Pancreas (tissue), 10 donors: ENCODE measurements around the gene TRPM1. TPM values are rescaled to one million over a fixed set of nuclear protein-coding genes. Genes with fewer than 3 reads are reported as not detected.

ENCODE experiments used
- ATAC-seq, 4 donors: fragments of 200-7000 bp; cut with Tn5 transposase; one replicate each; pipeline versions ENCODE4 v1.8.0 to v1.9.1; 2020; ENCODE audit warnings: mild to moderate bottlenecking in 4 of 4, moderate library complexity in 4 of 4
- DNase-seq, 6 donors: peaks; one replicate each; pipeline ENCODE4 v3.0.0-alpha.2; 2020
- FAIRE-seq: peaks from 2 replicates; lab custom pipeline; 2012; peaks lifted over from hg19 to GRCh38; lab: Jason Lieb, UNC
- H3K27ac ChIP-seq, 4 donors: fragments of 200-600 bp; sonication (generic); 1 replicate in 3 of 4; 2 replicates in 1 of 4; pipeline versions ENCODE4 v1.5.0 to v1.8.0; 2020
- H3K27me3 ChIP-seq, 4 donors: fragments of 200-600 bp; one replicate each; pipeline ENCODE4 v1.8.0; 2021
- H3K36me3 ChIP-seq, 3 donors: fragments of 200-600 bp; sonication (generic) in 1 of 3; one replicate each; pipeline versions ENCODE4 v1.5.0 to v1.8.0; 2020 to 2021
- H3K4me1 ChIP-seq, 3 donors: fragments of 200-600 bp; one replicate each; pipeline ENCODE4 v1.8.0; 2021
- H3K4me3 ChIP-seq, 4 donors: fragments of 200-600 bp; sonication (generic) in 2 of 4; one replicate each; pipeline versions ENCODE4 v1.5.0 to v1.8.0; 2020 to 2021
- H3K9me3 ChIP-seq, 4 donors: fragments of 200-600 bp; one replicate each; pipeline ENCODE4 v1.8.0; 2021
- WGBS, 2 donors: extraction: QIAGEN DNeasy Blood & Tissue Kit; methylation state at CpG; one replicate each; pipeline ENCODE4 v1.1.7; 2013; 5-methylcytosine and 5-hydroxymethylcytosine counted together
- intact Hi-C, 3 donors: fragments of 100-400 bp; cut with DNase I; formaldehyde crosslinking; loops; one replicate each; pipeline versions ENCODE4 v1.11.1 to v1.14.2; 2022
- polyA plus RNA-seq, 2 donors: library from polyadenylated mRNA; stranded (reverse); fragments of 200-250 nt; gene quantifications; one replicate each; pipeline ENCODE4 v1.2.3, GENCODE V29; 2013
- total RNA-seq, 6 donors: library from RNA; stranded (reverse); fragmentation: NEBNext Ultra II Directional in 4 of 6; extraction: Animal tissue kit (Norgen Biotek cat#: 25700) in 4 of 6; gene quantifications; one replicate each; pipeline versions ENCODE4 v1.2.1 to v1.2.4, GENCODE V29; 2021 to 2023
- TF ChIP-seq, protein P1 (sequence below), 4 donors: fragments of 200-600 bp; sonication (generic) in 3 of 4; IDR thresholded peaks; one replicate each; pipeline versions ENCODE4 v1.5.0 to v1.8.0; 2021; ENCODE audit warnings: antibody characterized with exemption in 4 of 4
- donor health status: healthy with polysubstance abuse.
- donor health status: DM: no; HTN: no; CAD: no; lungs with moderate emphysema.
- donor health status: DM: no; HTN: no; CAD: no.
- donor health status: control.
- donor health status: control.
- donor health status: Bipolar disorder and iron deficiency.
- donor health status: DM: yes; HTN: yes; CAD: no.
- donor health status: DM: no; HTN: no; CAD: no.
- donor health status: DM: no; HTN: no; CAD: no.
- donor health status: DM: yes; HTN: yes; CAD: no.

Gene TRPM1
- total and polyA plus RNA-seq, 8 donors, result 0.04 TPM; not detected in 7

DNA sequence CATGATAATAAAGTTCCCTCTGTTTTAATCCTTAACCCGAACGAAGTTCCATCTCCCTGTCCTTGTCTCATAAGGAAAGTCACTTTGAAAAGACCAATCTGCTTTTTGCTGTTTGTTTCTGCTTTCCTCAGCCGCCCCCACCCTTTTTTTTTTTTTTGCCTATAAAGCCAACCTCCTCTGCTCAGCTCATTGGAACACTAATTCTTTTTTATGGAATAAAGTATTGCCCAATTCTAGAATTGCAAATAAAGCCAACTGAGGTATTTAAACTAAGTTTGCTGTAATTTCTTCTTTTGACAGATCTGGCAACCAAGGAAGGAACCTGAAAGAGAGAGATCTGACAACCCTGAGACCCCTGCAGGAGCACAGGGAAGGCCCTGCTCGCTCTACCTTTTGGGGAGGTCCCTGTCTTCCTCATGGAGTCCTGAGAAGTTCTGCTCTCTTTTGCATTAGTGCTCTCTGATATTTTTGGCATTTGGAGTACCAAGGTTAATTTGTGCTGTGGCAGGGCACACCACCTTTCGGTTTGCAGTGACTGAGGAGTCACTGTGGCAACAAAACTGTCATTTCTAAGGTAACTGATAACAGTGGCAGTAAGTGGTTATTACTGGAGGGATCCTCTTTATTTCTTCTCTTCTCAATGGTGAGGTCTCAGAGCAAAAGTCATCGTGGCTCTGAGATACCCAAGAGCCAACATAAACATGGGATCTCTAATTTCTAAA lies 35.2 kb upstream of the TRPM1 start:
- Histone ChIP-seq H3K9me3 (no peaks in the 10 kb centered on the region), H3K4me1 (no peaks in the 10 kb centered on the region), H3K27me3 (no peaks in the 10 kb centered on the region), H3K27ac (no peak overlapping the region), H3K36me3 (no peaks in the 10 kb centered on the region), H3K4me3 (no peak overlapping the region)
- DNase-seq, result no peak
- no peak for ATAC-seq
- intact Hi-C loops, result loop anchor here in 1 of 3 donors (10.0 kb wide), 1 partner anchor 342 kb away; no protein-coding TSS in a partner anchor
- TF ChIP-seq, protein P1, sequence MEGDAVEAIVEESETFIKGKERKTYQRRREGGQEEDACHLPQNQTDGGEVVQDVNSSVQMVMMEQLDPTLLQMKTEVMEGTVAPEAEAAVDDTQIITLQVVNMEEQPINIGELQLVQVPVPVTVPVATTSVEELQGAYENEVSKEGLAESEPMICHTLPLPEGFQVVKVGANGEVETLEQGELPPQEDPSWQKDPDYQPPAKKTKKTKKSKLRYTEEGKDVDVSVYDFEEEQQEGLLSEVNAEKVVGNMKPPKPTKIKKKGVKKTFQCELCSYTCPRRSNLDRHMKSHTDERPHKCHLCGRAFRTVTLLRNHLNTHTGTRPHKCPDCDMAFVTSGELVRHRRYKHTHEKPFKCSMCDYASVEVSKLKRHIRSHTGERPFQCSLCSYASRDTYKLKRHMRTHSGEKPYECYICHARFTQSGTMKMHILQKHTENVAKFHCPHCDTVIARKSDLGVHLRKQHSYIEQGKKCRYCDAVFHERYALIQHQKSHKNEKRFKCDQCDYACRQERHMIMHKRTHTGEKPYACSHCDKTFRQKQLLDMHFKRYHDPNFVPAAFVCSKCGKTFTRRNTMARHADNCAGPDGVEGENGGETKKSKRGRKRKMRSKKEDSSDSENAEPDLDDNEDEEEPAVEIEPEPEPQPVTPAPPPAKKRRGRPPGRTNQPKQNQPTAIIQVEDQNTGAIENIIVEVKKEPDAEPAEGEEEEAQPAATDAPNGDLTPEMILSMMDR (IDR thresholded peaks at IDR 0.05), result no peak
- no peak for FAIRE-seq
- WGBS, 2 donors, result 61 to 65% methylated on average over 6 of the region's 6 CpGs

DNA sequence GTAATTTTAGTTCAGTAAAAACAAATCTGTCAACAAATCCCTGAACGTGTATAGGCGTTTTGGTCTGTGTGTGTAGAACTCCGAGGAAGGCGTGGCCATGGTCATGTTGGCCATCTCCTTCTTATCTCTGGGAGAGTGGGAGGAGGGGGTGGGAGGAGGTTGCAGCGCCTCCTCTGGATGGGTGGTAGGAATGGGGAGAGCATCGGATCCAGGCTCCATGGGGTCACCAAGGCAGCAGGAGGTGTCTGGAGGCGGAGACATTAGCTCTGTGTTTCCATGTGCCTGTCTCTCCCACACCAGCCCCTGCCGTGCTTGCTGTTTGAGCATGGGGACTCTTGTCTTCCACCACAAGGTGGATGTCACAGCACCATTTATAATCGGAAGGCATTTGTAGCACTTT lies 34.5 kb upstream of the TRPM1 start:
- 54 to 61% methylated on average over 9 of the region's 9 CpGs for WGBS, 2 donors

DNA sequence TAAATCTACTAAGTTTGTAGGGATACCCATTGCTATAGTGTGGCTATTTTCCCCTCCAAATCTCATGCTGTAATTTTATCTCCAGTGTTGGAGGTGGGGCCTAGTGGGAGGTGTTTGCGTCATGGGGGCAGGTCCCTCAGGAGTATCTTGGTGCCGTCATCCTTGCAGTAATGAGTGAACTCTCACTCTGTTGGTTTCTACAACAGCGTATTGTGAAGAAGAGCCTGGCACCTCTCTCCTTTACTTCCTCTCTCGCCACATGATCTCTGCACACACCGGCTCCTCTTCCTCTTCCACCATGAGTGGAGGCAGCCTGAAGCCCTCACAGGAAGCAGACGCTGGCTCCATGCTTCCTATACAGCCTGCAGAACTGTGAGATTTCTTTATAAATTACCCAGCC lies 34.0 kb upstream of the TRPM1 start:
- DNase-seq (no peak), FAIRE-seq (no peak), ATAC-seq (no peak)
- WGBS, 2 donors, result 85 to 90% methylated on average over 6 of the region's 6 CpGs
- Histone ChIP-seq H3K4me1 (no peaks in the 10 kb centered on the region), H3K9me3 (no peaks in the 10 kb centered on the region), H3K4me3 (no peak overlapping the region), H3K36me3 (no peaks in the 10 kb centered on the region), H3K27ac (no peak overlapping the region), H3K27me3 (no peaks in the 10 kb centered on the region)
- TF ChIP-seq, protein P1 (IDR thresholded peaks at IDR 0.05), result no peak
- intact Hi-C loops, result loop anchor here in 1 of 3 donors (10.0 kb wide), 1 partner anchor 341 kb away; no protein-coding TSS in a partner anchor

More for the DNA sequence above, 34.5 kb upstream of the TRPM1 start:
- FAIRE-seq, result no peak
- no peak for ATAC-seq
- intact Hi-C loops, result loop anchor here in 1 of 3 donors (10.0 kb wide), 1 partner anchor 341 kb away; no protein-coding TSS in a partner anchor
- Histone ChIP-seq H3K4me1 (no peaks in the 10 kb centered on the region), H3K4me3 (no peak overlapping the region), H3K27ac (no peak overlapping the region), H3K27me3 (no peaks in the 10 kb centered on the region), H3K9me3 (no peaks in the 10 kb centered on the region), H3K36me3 (no peaks in the 10 kb centered on the region)
- no peak for DNase-seq
- TF ChIP-seq, protein P1 (IDR thresholded peaks at IDR 0.05), result no peak

- FAIRE-seq (no peak), DNase-seq (no peak), ATAC-seq (no peak)
- WGBS, 2 donors, result 85 to 96% methylated on average over 5 of the region's 5 CpGs
- Histone ChIP-seq H3K27me3 (no peaks in the 10 kb centered on the region), H3K4me1 (no peaks in the 10 kb centered on the region), H3K36me3 (no peaks in the 10 kb centered on the region), H3K4me3 (no peak overlapping the region), H3K27ac (no peak overlapping the region), H3K9me3 (no peaks in the 10 kb centered on the region)
- intact Hi-C loops, result loop anchor here in 1 of 3 donors (10.0 kb wide), 1 partner anchor 339 kb away; no protein-coding TSS in a partner anchor
- TF ChIP-seq, protein P1 (IDR thresholded peaks at IDR 0.05), result no peak
Observed at GRCh38 chr15:31133890-31134289, 32.4 kb upstream of the TRPM1 start.

GRCh38 chr15:31131853-31132375 lies 30.4 kb upstream of the TRPM1 start:
- FAIRE-seq (no peak), DNase-seq (no peak), ATAC-seq (no peak)
- Histone ChIP-seq H3K9me3 (no peaks in the 10 kb centered on the region), H3K27ac (no peak overlapping the region), H3K4me3 (no peak overlapping the region), H3K36me3 (no peaks in the 10 kb centered on the region), H3K27me3 (no peaks in the 10 kb centered on the region), H3K4me1 (no peaks in the 10 kb centered on the region)
- TF ChIP-seq, protein P1 (IDR thresholded peaks at IDR 0.05), result no peak
- intact Hi-C loops, result loop anchor here in 1 of 3 donors (10.0 kb wide), 1 partner anchor 337 kb away; no protein-coding TSS in a partner anchor
- WGBS, 2 donors, result 84 to 86% methylated on average over 12 of the region's 12 CpGs
